Mesendoderm (in vitro differentiated cells): Measurements from ENCODE around the gene SLC19A2. TPM values are rescaled to one million over a fixed set of nuclear protein-coding genes. Genes with fewer than 3 reads are reported as not detected.

Source experiments
- DNase-seq: peaks from one replicate; pipeline ENCODE4 v3.0.0; 2013
- H2AK5ac ChIP-seq: 2 replicates; pipeline ENCODE4 v1.6.1; 2013; ENCODE audit warnings: low read length, inconsistent platforms
- H2BK120ac ChIP-seq: 2 replicates; pipeline ENCODE4 v1.6.1; 2013; ENCODE audit warnings: low read depth, mild to moderate bottlenecking, low read length, moderate library complexity, mixed read lengths
- H2BK15ac ChIP-seq: replicated peaks from 2 replicates; pipeline ENCODE4 v1.6.1; 2013; ENCODE audit warnings: low read depth, mild to moderate bottlenecking, moderate library complexity
- H2BK5ac ChIP-seq: 2 replicates; pipeline ENCODE4 v1.6.1; 2013; ENCODE audit warnings: low read length, inconsistent platforms
- H3K18ac ChIP-seq: 2 replicates; pipeline ENCODE4 v1.6.1; 2013; ENCODE audit warnings: mild to moderate bottlenecking, low read length, mixed read lengths
- H3K23ac ChIP-seq: one replicate; pipeline ENCODE4 v1.6.1; 2013; ENCODE audit warnings: low read length
- H3K27ac ChIP-seq: 2 replicates; pipeline ENCODE4 v1.5.1; 2013; ENCODE audit warnings: low read depth, mild to moderate bottlenecking, inconsistent platforms, low read length, moderate library complexity
- H3K27me3 ChIP-seq: 2 replicates; pipeline ENCODE4 v1.6.1; 2013; ENCODE audit warnings: low read length, control low read depth, mild to moderate bottlenecking, inconsistent platforms; ENCODE audit not compliant: insufficient read depth, poor library complexity
- H3K36me3 ChIP-seq: 2 replicates; pipeline ENCODE4 v1.6.1; 2013; ENCODE audit warnings: low read length, inconsistent platforms; ENCODE audit not compliant: control insufficient read depth, insufficient read depth
- H3K4ac ChIP-seq: one replicate; pipeline ENCODE4 v1.6.1; 2013; ENCODE audit warnings: low read depth, mild to moderate bottlenecking, low read length, moderate library complexity
- H3K4me1 ChIP-seq: 2 replicates; pipeline ENCODE4 v1.6.1; 2013; ENCODE audit warnings: low read depth, low read length, inconsistent platforms; ENCODE audit not compliant: control insufficient read depth
- H3K4me2 ChIP-seq: 2 replicates; pipeline ENCODE4 v1.6.1; 2013; ENCODE audit warnings: low read length
- H3K4me3 ChIP-seq: 2 replicates; pipeline ENCODE4 v1.5.1; 2013; ENCODE audit warnings: mild to moderate bottlenecking, low read length
- H3K56ac ChIP-seq: one replicate; pipeline ENCODE4 v1.6.1; 2013; ENCODE audit warnings: low read length
- H3K79me1 ChIP-seq: 2 replicates; pipeline ENCODE4 v1.6.1; 2013; ENCODE audit warnings: low read length, inconsistent platforms
- H3K79me2 ChIP-seq: 2 replicates; pipeline ENCODE4 v1.6.1; 2013; ENCODE audit warnings: mild to moderate bottlenecking, low read length; ENCODE audit not compliant: control insufficient read depth, insufficient read depth
- H3K9ac ChIP-seq: 2 replicates; pipeline ENCODE4 v1.6.1; 2013; ENCODE audit warnings: low read length, inconsistent platforms
- H4K5ac ChIP-seq: one replicate; pipeline ENCODE4 v1.6.1; 2013; ENCODE audit warnings: low read length
- H4K8ac ChIP-seq: one replicate; pipeline ENCODE4 v1.6.1; 2013; ENCODE audit warnings: low read depth, mild to moderate bottlenecking, control low read depth, low read length, moderate library complexity
- WGBS: extraction: QIAGEN DNeasy Blood & Tissue Kit; methylation state at CpG from one replicate; pipeline ENCODE4 v1.1.7; 2013; ENCODE audit warnings: low lambda C conversion rate, missing lambda C conversion rate; ENCODE audit not compliant: insufficient coverage; ENCODE audit errors: extremely low coverage; 5-methylcytosine and 5-hydroxymethylcytosine counted together
- small RNA-seq: library from polyadenylated mRNA; stranded (forward); fragments of <200 nt; extraction: miRNeasy Mini kit (QIAGEN cat#:217004); gene quantifications from one replicate; pipeline ENCODE3, GENCODE V24; 2013; ENCODE audit not compliant: insufficient read depth

The SLC19A2 gene

DNA sequence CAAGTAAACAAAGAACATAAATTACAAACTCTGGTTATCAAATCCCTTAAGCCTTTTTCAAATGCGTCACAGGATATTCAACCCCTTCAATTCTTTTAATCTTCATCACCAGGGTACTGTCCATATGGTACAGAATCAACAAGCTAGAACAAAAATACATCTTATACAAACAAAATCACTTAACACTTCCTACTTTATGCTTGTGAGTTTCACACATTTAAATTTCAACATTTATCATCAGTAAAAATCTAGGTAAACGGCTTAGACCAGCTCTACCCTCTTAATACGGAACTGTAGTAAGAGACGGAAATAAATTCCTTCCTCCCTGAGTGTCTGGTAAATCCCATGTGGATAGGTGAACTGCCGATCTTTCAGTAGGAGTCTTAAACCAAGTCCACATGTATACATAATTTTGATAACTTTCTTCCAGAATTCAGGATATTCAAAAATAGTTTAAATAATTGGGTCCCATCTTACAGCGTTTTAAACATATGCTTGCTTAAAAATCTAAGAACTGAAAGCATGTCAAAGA, 59.5 kb downstream of the SLC19A2 start:
- no peak overlapping the region for H2BK15ac ChIP-seq
- no peak overlapping the region for H3K18ac ChIP-seq
- no CpG with 5 or more reads among the region's 6 CpGs for WGBS
- H2BK5ac ChIP-seq = no peak overlapping the region
- H3K23ac ChIP-seq = no peak overlapping the region
- H3K56ac ChIP-seq = no peak overlapping the region
- H3K27me3 ChIP-seq = no peaks in the 10 kb centered on the region
- H4K8ac ChIP-seq = no peak overlapping the region
- H2BK120ac ChIP-seq = no peak overlapping the region
- no peak for DNase-seq
- no peak overlapping the region for H3K9ac ChIP-seq
- no peak overlapping the region for H3K4me3 ChIP-seq
- H4K5ac ChIP-seq = no peak overlapping the region
- H2AK5ac ChIP-seq = no peak overlapping the region
- H3K4me1 ChIP-seq = no peaks in the 10 kb centered on the region
- no peaks in the 10 kb centered on the region for H3K79me1 ChIP-seq
- no peaks in the 10 kb centered on the region for H3K36me3 ChIP-seq
- no peak overlapping the region for H3K4ac ChIP-seq
- H3K4me2 ChIP-seq = no peak overlapping the region
- H3K27ac ChIP-seq = no peak overlapping the region
- no peaks in the 10 kb centered on the region for H3K79me2 ChIP-seq

DNA sequence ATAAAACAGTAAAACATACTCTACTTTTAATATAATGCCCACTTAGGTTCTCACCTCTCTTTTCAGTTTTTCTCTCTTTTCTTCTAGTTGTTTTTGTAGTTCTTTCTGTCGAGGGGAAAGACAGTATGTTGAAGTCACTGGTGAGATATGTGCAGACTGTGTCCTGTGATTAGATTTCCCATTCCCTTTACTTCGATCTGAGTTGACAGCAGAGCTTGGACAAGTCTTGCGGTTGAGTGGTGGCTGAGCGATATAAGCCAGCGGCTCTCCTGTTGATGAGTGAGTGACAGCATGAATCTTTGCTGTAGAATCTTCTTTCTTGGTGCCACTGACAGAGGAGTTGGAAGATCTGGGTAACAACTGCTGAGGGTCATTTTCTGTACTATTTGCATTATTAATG, 64.4 kb downstream of the SLC19A2 start:
- Histone ChIP-seq H4K5ac (no peak overlapping the region), H3K27me3 (no peaks in the 10 kb centered on the region)

DNA sequence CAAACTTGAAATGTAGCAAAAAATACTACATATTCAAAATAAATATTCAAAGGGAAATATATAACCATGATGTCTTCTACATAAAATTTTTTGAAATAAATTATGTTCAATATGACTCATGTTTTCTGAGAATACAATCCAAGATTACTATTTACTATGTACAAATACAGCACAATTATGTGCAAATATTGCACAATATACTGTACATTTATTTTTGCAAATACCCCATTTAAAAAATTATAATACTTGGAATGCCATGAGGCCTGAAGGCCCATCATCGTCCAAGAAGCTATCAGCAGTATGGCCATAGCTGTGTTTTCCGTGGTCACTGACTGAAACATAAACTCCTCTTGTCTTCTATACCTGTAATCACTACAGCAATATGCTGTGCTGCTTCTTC, 70.8 kb downstream of the SLC19A2 start:
- Histone ChIP-seq H3K56ac (no peak overlapping the region), H3K4me2 (no peak overlapping the region), H3K4ac (no peak overlapping the region), H3K18ac (no peak overlapping the region), H3K79me1 (no peaks in the 10 kb centered on the region), H3K27ac (no peak overlapping the region), H3K4me1 (no peaks in the 10 kb centered on the region), H4K5ac (no peak overlapping the region), H3K36me3 (no peaks in the 10 kb centered on the region), H4K8ac (no peak overlapping the region), H2AK5ac (no peak overlapping the region), H3K79me2 (no peaks in the 10 kb centered on the region), H2BK5ac (no peak overlapping the region), H3K23ac (no peak overlapping the region), H2BK120ac (no peak overlapping the region), H3K4me3 (no peak overlapping the region), H3K9ac (no peak overlapping the region), H3K27me3 (no peaks in the 10 kb centered on the region), H2BK15ac (no peak overlapping the region)
- DNase-seq = no peak
- WGBS = no CpG with 5 or more reads among the region's 2 CpGs

More for the DNA sequence above, 64.4 kb downstream of the SLC19A2 start:
- H3K4me3 ChIP-seq = no peak overlapping the region
- no peak overlapping the region for H3K4ac ChIP-seq
- H3K4me2 ChIP-seq = no peak overlapping the region
- no peak overlapping the region for H3K23ac ChIP-seq
- no peak overlapping the region for H4K8ac ChIP-seq
- H3K18ac ChIP-seq = no peak overlapping the region
- H2BK120ac ChIP-seq = no peak overlapping the region
- H2BK5ac ChIP-seq = no peak overlapping the region
- no peak overlapping the region for H2AK5ac ChIP-seq
- no peak for DNase-seq
- no peaks in the 10 kb centered on the region for H3K36me3 ChIP-seq
- no peak overlapping the region for H3K27ac ChIP-seq
- no peaks in the 10 kb centered on the region for H3K79me2 ChIP-seq
- no peak overlapping the region for H2BK15ac ChIP-seq
- no CpG with 5 or more reads among the region's 5 CpGs for WGBS
- H3K9ac ChIP-seq = no peak overlapping the region
- no peaks in the 10 kb centered on the region for H3K79me1 ChIP-seq
- no peak overlapping the region for H3K56ac ChIP-seq
- no peaks in the 10 kb centered on the region for H3K4me1 ChIP-seq

Small RNAs within 50 kb of the gene (small RNA-seq; reads per million reads assigned to genes)
- gene AL021068.2 = not detected
